Mucosa of descending colon (tissue), 3 donors: ENCODE measurements around the gene ENTPD2. TPM values are rescaled to one million over a fixed set of nuclear protein-coding genes. Genes with fewer than 3 reads are reported as not detected.

Source experiments
- ATAC-seq: fragments of 200-7000 bp; cut with Tn5 transposase; one replicate; pipeline ENCODE4 v1.9.1; 2020; ENCODE audit warnings: mild to moderate bottlenecking, moderate library complexity
- DNase-seq, 3 donors: peaks; one replicate each; pipeline ENCODE4 v3.0.0-alpha.2; 2020
- H3K36me3 ChIP-seq: fragments of 200-600 bp; one replicate; pipeline ENCODE4 v1.8.0; 2021; ENCODE audit warnings: low read depth, mild to moderate bottlenecking
- H3K4me1 ChIP-seq: fragments of 200-600 bp; one replicate; pipeline ENCODE4 v1.8.0; 2021; ENCODE audit warnings: low read depth, mild to moderate bottlenecking
- H3K4me3 ChIP-seq: fragments of 200-600 bp; one replicate; pipeline ENCODE4 v1.8.0; 2021; ENCODE audit warnings: mild to moderate bottlenecking
- H3K9me3 ChIP-seq: fragments of 200-600 bp; one replicate; pipeline ENCODE4 v1.8.0; 2021; ENCODE audit warnings: mild to moderate bottlenecking
- intact Hi-C, 2 donors: fragments of 100-400 bp; cut with DNase I in 1 of 2; cut with micrococcal nuclease in 1 of 2; formaldehyde crosslinking; loops; one replicate each; pipeline versions ENCODE4 v1.11.0 to v1.11.1; 2022; cut with DNase I, micrococcal nuclease
- total RNA-seq, 3 donors: library from RNA; stranded (reverse); fragmentation: NEBNext Ultra II Directional in 2 of 3; extraction: Animal tissue kit (Norgen Biotek cat#: 25700) in 2 of 3; gene quantifications; one replicate each; pipeline versions ENCODE4 v1.2.1 to v1.2.4, GENCODE V29; 2021 to 2023
- TF ChIP-seq, protein P1 (sequence below): fragments of 200-600 bp; IDR thresholded peaks from one replicate; pipeline ENCODE4 v1.8.0; 2022; ENCODE audit warnings: antibody characterized with exemption, mild to moderate bottlenecking
- donor health status: DM: no; HTN: no; CAD: no; lungs with moderate emphysema.
- donor health status: DM: no; HTN: no; CAD: no.
- donor health status: DM: no; HTN: yes; CAD: no.

Gene ENTPD2
- total RNA-seq, 3 donors from 2014 or later = 7.7 to 26.8 (median 10.7) TPM

GRCh38 chr9:137046088-137046787 is 7.6 kb downstream of the ENTPD2 start, which contains the start of gene NPDC1:
Gene NPDC1, minus strand, starts transcription at chr9:137046177. Its CDS starts 188 bp downstream, at chr9:137045989.
- TF ChIP-seq, protein P1, sequence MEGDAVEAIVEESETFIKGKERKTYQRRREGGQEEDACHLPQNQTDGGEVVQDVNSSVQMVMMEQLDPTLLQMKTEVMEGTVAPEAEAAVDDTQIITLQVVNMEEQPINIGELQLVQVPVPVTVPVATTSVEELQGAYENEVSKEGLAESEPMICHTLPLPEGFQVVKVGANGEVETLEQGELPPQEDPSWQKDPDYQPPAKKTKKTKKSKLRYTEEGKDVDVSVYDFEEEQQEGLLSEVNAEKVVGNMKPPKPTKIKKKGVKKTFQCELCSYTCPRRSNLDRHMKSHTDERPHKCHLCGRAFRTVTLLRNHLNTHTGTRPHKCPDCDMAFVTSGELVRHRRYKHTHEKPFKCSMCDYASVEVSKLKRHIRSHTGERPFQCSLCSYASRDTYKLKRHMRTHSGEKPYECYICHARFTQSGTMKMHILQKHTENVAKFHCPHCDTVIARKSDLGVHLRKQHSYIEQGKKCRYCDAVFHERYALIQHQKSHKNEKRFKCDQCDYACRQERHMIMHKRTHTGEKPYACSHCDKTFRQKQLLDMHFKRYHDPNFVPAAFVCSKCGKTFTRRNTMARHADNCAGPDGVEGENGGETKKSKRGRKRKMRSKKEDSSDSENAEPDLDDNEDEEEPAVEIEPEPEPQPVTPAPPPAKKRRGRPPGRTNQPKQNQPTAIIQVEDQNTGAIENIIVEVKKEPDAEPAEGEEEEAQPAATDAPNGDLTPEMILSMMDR = peak; percentile 86
- intact Hi-C loops = no loop called here
- ATAC-seq = peak; percentile 81
- Histone ChIP-seq H3K4me1 (peaks cover 28% of the 10 kb centered on the region), H3K9me3 (no peaks in the 10 kb centered on the region), H3K36me3 (no peaks in the 10 kb centered on the region), H3K4me3 (peak within 1 kb of the TSS; percentile 7)
- peak; percentile 81 to 93 (median 91) for DNase-seq

- H3K9me3 ChIP-seq = no peaks in the 10 kb centered on the region
- H3K4me3 ChIP-seq = peak overlapping the region; percentile 7
- TF ChIP-seq, protein P1 = no peak
- no peaks in the 10 kb centered on the region for H3K36me3 ChIP-seq
- intact Hi-C loops = no loop called here
- peaks cover 28% of the 10 kb centered on the region for H3K4me1 ChIP-seq
- peak in 2 of 3 donors; percentile 38 to 67 for DNase-seq
- peak; percentile 33 for ATAC-seq
These were observed 8.4 kb downstream of the ENTPD2 start for GRCh38 chr9:137045294-137046087.

GRCh38 chr9:137044502-137045177 is 9.2 kb downstream of the ENTPD2 start:
- Histone ChIP-seq H3K9me3 (no peaks in the 10 kb centered on the region), H3K36me3 (no peaks in the 10 kb centered on the region), H3K4me3 (no peak overlapping the region), H3K4me1 (peaks cover 28% of the 10 kb centered on the region)
- intact Hi-C loops = no loop called here
- DNase-seq (peak; percentile 66 to 75 (median 74)), ATAC-seq (peak; percentile 67)
- TF ChIP-seq, protein P1 = no peak

DNA sequence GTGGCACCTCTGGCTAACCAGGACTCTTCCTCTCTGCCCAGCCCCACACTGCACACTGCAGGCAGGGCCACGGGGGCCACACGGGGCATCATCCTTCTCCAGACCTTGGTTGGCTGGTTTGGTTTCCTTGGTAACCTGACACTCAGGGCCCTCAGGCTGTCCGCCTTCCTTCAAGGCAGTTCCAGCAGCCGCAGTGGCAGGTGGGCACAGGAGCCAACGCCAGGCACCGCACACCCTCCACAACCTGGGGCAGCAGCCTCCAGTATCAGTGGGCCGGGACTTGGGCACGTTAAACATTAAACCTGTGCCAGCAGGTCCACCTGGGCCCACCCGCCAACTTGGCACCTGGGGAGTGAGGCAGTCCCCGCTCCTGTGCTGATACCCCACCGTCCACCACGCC is 9.8 kb downstream of the ENTPD2 start:
- TF ChIP-seq, protein P1 = no peak
- H3K36me3 ChIP-seq = no peaks in the 10 kb centered on the region
- H3K9me3 ChIP-seq = no peaks in the 10 kb centered on the region
- H3K4me3 ChIP-seq = no peak overlapping the region
- ATAC-seq (no peak), DNase-seq (peak in 1 of 3 donors; percentile 56)
- intact Hi-C loops = no loop called here
- peaks cover 28% of the 10 kb centered on the region for H3K4me1 ChIP-seq
